ENCODE results near the gene ADGRD2. TPM values are rescaled to one million over a fixed set of nuclear protein-coding genes. Genes with fewer than 3 reads are reported as not detected.

ADGRD2 gene
- total RNA-seq, 4 donors from 2014 or later: not detected

- in situ Hi-C loops (cut with MboI; ENCODE audit: low pct_ligation_motif_present in 1 of 4, low pct_unique_long_range_greater_than_20kb in 1 of 4, low sequenced_read_pairs in 3 of 4) (no loop called here), intact Hi-C loops (cut with DNase I; ENCODE audit: low total_unique reads) (no loop called here)
- peaks cover 0 to 8% (median 6%) of the 10 kb centered on the region in 4 donors for H3K4me1 ChIP-seq
- no peak overlapping the region for H3K27ac ChIP-seq
- peaks cover 25% of the 10 kb centered on the region for H3K27me3 ChIP-seq
- no peak for DNase-seq
- no peak overlapping the region for H3K4me3 ChIP-seq
- TF ChIP-seq CTCF (IDR thresholded peaks at IDR 0.05) (no peak), POLR2A (IDR thresholded peaks at IDR 0.05) (no peak), POLR2AphosphoS5 (IDR thresholded peaks at IDR 0.05) (no peak), EP300 (IDR thresholded peaks at IDR 0.05; ENCODE audit: low read depth) (no peak)
- H3K9me3 ChIP-seq: no peaks in the 10 kb centered on the region
- WGBS, 2 donors (ENCODE audit: low coverage in 1 of 2): 70 to 100% methylated on average over 2 to 15 of the region's 15 CpGs
- H3K36me3 ChIP-seq: no peaks in the 10 kb centered on the region
These were observed 6.3 kb downstream of the ADGRD2 start for GRCh38 chr9:124456341-124457078.

GRCh38 chr9:124457079-124457886 is 7.0 kb downstream of the ADGRD2 start:
- no peak overlapping the region for H3K27ac ChIP-seq
- TF ChIP-seq POLR2A (IDR thresholded peaks at IDR 0.05) (no peak), POLR2AphosphoS5 (IDR thresholded peaks at IDR 0.05) (no peak), EP300 (IDR thresholded peaks at IDR 0.05; ENCODE audit: low read depth) (no peak), CTCF (IDR thresholded peaks at IDR 0.05) (no peak)
- H3K4me1 ChIP-seq: peaks cover 0 to 8% (median 6%) of the 10 kb centered on the region in 4 donors
- H3K9me3 ChIP-seq: no peaks in the 10 kb centered on the region
- whole genome bisulfite sequencing, 2 donors (ENCODE audit: low coverage in 1 of 2): 81% methylated on average over 18 of the region's 18 CpGs; no CpG with 5 or more reads in 1 of the 2 donors
- H3K27me3 ChIP-seq: peaks cover 17% of the 10 kb centered on the region
- DNase-seq: no peak
- H3K4me3 ChIP-seq: no peak overlapping the region
- intact Hi-C loops (cut with DNase I; ENCODE audit: low total_unique reads) (no loop called here), in situ Hi-C loops (cut with MboI; ENCODE audit: low pct_ligation_motif_present in 1 of 4, low pct_unique_long_range_greater_than_20kb in 1 of 4, low sequenced_read_pairs in 3 of 4) (no loop called here)
- H3K36me3 ChIP-seq: no peaks in the 10 kb centered on the region

- Histone ChIP-seq H3K4me1 (peaks cover 0 to 8% (median 6%) of the 10 kb centered on the region in 4 donors), H3K9me3 (no peaks in the 10 kb centered on the region), H3K4me3 (no peak overlapping the region), H3K27ac (no peak overlapping the region), H3K27me3 (peaks cover 14% of the 10 kb centered on the region), H3K36me3 (no peaks in the 10 kb centered on the region)
- WGBS, 2 donors (ENCODE audit: low coverage in 1 of 2): 74% methylated on average over 7 of the region's 8 CpGs; no CpG with 5 or more reads in 1 of the 2 donors
- intact Hi-C loops (cut with DNase I; ENCODE audit: low total_unique reads) (no loop called here), in situ Hi-C loops (cut with MboI; ENCODE audit: low pct_ligation_motif_present in 1 of 4, low pct_unique_long_range_greater_than_20kb in 1 of 4, low sequenced_read_pairs in 3 of 4) (no loop called here)
- TF ChIP-seq POLR2A (IDR thresholded peaks at IDR 0.05): no peak
- no peak for TF ChIP-seq POLR2AphosphoS5 (IDR thresholded peaks at IDR 0.05)
- TF ChIP-seq CTCF (IDR thresholded peaks at IDR 0.05): no peak
- no peak for TF ChIP-seq EP300 (IDR thresholded peaks at IDR 0.05; ENCODE audit: low read depth)
- no peak for DNase-seq
These were observed 7.7 kb downstream of the ADGRD2 start for GRCh38 chr9:124457887-124458431.

- H3K36me3 ChIP-seq: no peaks in the 10 kb centered on the region
- DNase-seq: no peak
- in situ Hi-C loops (cut with MboI; ENCODE audit: low pct_ligation_motif_present in 1 of 4, low pct_unique_long_range_greater_than_20kb in 1 of 4, low sequenced_read_pairs in 3 of 4): no loop called here
- H3K9me3 ChIP-seq: no peaks in the 10 kb centered on the region
- TF ChIP-seq EP300 (IDR thresholded peaks at IDR 0.05; ENCODE audit: low read depth) (no peak), CTCF (IDR thresholded peaks at IDR 0.05) (no peak), POLR2A (IDR thresholded peaks at IDR 0.05) (no peak), POLR2AphosphoS5 (IDR thresholded peaks at IDR 0.05) (no peak)
- intact Hi-C loops (cut with DNase I; ENCODE audit: low total_unique reads): no loop called here
- H3K4me1 ChIP-seq: peaks cover 0 to 5% (median 3%) of the 10 kb centered on the region in 4 donors
- H3K27me3 ChIP-seq: peaks cover 13% of the 10 kb centered on the region
- no peak overlapping the region for H3K27ac ChIP-seq
- no peak overlapping the region for H3K4me3 ChIP-seq
- 75% methylated on average over 9 of the region's 9 CpGs; no CpG with 5 or more reads in 1 of the 2 donors for WGBS, 2 donors (ENCODE audit: low coverage in 1 of 2)
These were observed 8.2 kb downstream of the ADGRD2 start for GRCh38 chr9:124458441-124458840.

All from transverse colon (tissue), 4 donors.